ENCODE data around the gene NLGN4Y. TPM values are rescaled to one million over a fixed set of nuclear protein-coding genes. Genes with fewer than 3 reads are reported as not detected.
"Not testable (repeated sequence)": the region's sequence is repeated elsewhere in the genome, so short reads cannot be mapped to it uniquely, and the experiment has no call there.

The NLGN4Y gene
- total RNA-seq, 6 donors from 2014 or later = 4.4 to 8.4 (median 5.0) TPM; not detected in 3

GRCh38 chrY:14850734-14851133 lies 326.4 kb downstream of the NLGN4Y start:
- Histone ChIP-seq H3K4me3 (no peak overlapping the region), H3K4me1 (no peaks in the 10 kb centered on the region), H3K27ac (no peak overlapping the region), H3K9me3 (no peaks in the 10 kb centered on the region), H3K36me3 (no peaks in the 10 kb centered on the region), H3K27me3 (no peaks in the 10 kb centered on the region)
- 67% methylated on average over 1 of the region's 1 CpG; no CpG with 5 or more reads in 1 of the 2 donors for WGBS, 2 donors
- no peak for TF ChIP-seq EP300 (IDR thresholded peaks at IDR 0.05)
- TF ChIP-seq POLR2A (IDR thresholded peaks at IDR 0.05) = no peak
- TF ChIP-seq, protein P1, sequence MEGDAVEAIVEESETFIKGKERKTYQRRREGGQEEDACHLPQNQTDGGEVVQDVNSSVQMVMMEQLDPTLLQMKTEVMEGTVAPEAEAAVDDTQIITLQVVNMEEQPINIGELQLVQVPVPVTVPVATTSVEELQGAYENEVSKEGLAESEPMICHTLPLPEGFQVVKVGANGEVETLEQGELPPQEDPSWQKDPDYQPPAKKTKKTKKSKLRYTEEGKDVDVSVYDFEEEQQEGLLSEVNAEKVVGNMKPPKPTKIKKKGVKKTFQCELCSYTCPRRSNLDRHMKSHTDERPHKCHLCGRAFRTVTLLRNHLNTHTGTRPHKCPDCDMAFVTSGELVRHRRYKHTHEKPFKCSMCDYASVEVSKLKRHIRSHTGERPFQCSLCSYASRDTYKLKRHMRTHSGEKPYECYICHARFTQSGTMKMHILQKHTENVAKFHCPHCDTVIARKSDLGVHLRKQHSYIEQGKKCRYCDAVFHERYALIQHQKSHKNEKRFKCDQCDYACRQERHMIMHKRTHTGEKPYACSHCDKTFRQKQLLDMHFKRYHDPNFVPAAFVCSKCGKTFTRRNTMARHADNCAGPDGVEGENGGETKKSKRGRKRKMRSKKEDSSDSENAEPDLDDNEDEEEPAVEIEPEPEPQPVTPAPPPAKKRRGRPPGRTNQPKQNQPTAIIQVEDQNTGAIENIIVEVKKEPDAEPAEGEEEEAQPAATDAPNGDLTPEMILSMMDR (IDR thresholded peaks at IDR 0.05) = no peak
- no peak for TF ChIP-seq POLR2AphosphoS5 (IDR thresholded peaks at IDR 0.05)
- ATAC-seq (ENCODE audit: low FRiP score in 2 of 2) = no peak
- DNase-seq = no peak

- no peak for DNase-seq
- no peaks in the 10 kb centered on the region for H3K4me1 ChIP-seq
- H3K9me3 ChIP-seq = no peaks in the 10 kb centered on the region
- ATAC-seq (ENCODE audit: low FRiP score in 2 of 2) = no peak
- TF ChIP-seq POLR2A (IDR thresholded peaks at IDR 0.05) = no peak
- TF ChIP-seq POLR2AphosphoS5 (IDR thresholded peaks at IDR 0.05) = no peak
- TF ChIP-seq, protein P1 (IDR thresholded peaks at IDR 0.05) = no peak
- TF ChIP-seq EP300 (IDR thresholded peaks at IDR 0.05) = no peak
- no peaks in the 10 kb centered on the region for H3K36me3 ChIP-seq
- no peak overlapping the region for H3K4me3 ChIP-seq
- H3K27ac ChIP-seq = no peak overlapping the region
- H3K27me3 ChIP-seq = no peaks in the 10 kb centered on the region
Observed at GRCh38 chrY:14860448-14860847, 336.1 kb downstream of the NLGN4Y start.

DNA sequence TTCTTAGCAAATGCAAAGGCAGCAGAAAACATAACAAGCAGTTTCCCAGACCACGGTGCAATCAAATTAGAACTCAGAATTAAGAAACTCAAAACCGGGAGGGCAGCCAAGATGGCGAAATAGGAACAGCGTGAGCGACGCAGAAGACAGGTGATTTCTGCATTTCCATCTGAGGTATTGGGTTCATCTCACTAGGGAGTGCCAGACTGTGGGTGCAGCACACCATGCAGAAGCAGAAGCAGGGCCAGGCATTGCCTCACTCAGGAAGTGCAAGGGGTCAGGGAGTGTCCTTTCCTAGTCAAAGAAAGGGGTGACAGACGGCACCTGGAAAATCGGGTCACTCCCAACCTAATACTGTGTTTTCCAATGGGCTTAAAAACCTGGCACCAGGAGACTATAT lies 336.7 kb downstream of the NLGN4Y start:
- DNase-seq; H3K4me1 ChIP-seq; H3K27me3 ChIP-seq; H3K36me3 ChIP-seq; H3K27ac ChIP-seq; ATAC-seq (ENCODE audit: low FRiP score in 2 of 2); H3K9me3 ChIP-seq: not testable (repeated sequence)
- 56% methylated on average over 6 of the region's 8 CpGs; no CpG with 5 or more reads in 1 of the 2 donors for whole genome bisulfite sequencing, 2 donors
- H3K4me3 ChIP-seq = peak overlapping the region in 1 of 4 donors; percentile 15

- Histone ChIP-seq H3K4me3 (no peak overlapping the region), H3K4me1 (no peaks in the 10 kb centered on the region), H3K27ac (no peak overlapping the region), H3K36me3 (no peaks in the 10 kb centered on the region), H3K27me3 (no peaks in the 10 kb centered on the region), H3K9me3 (no peaks in the 10 kb centered on the region)
- 21% methylated on average over 2 of the region's 2 CpGs; no CpG with 5 or more reads in 1 of the 2 donors for WGBS, 2 donors
- ATAC-seq (ENCODE audit: low FRiP score in 2 of 2) (no peak), DNase-seq (no peak)
- TF ChIP-seq EP300 (IDR thresholded peaks at IDR 0.05) (no peak), POLR2A (IDR thresholded peaks at IDR 0.05) (no peak), POLR2AphosphoS5 (IDR thresholded peaks at IDR 0.05) (no peak)
- TF ChIP-seq, protein P1 (IDR thresholded peaks at IDR 0.05) = no peak
Observed at GRCh38 chrY:14871971-14872370, 347.6 kb downstream of the NLGN4Y start.

Data from upper lobe of left lung (tissue), 6 donors.